Gastrocnemius medialis (tissue), 4 donors: ENCODE measurements around the gene CRIP1. TPM values are rescaled to one million over a fixed set of nuclear protein-coding genes. Genes with fewer than 3 reads are reported as not detected.

ENCODE experiments used
- ATAC-seq, 2 donors: fragments of 150-250 bp; one replicate each; pipeline ENCODE4 v1.9.1; 2016
- DNase-seq, 2 donors: peaks; one replicate each; pipeline ENCODE4 v3.0.0-alpha.2; 2019
- H3K27ac ChIP-seq, 4 donors: fragments of 200-600 bp; sonication (generic); 1 replicate in 1 of 4; 2 replicates in 3 of 4; pipeline ENCODE4 v1.5.1; 2016 to 2018; ENCODE audit warnings: mild to moderate bottlenecking in 2 of 4, moderate library complexity in 1 of 4
- H3K27me3 ChIP-seq, 3 donors: fragments of 200-600 bp; sonication (generic) in 2 of 3; 1 replicate in 1 of 3; 2 replicates in 2 of 3; pipeline versions ENCODE4 v1.5.1 to v1.6.0; 2016 to 2019; ENCODE audit warnings: mild to moderate bottlenecking in 1 of 3, moderate library complexity in 1 of 3
- H3K36me3 ChIP-seq, 2 donors: fragments of 200-600 bp; sonication (generic) in 1 of 2; one replicate each; pipeline ENCODE4 v1.5.1; 2017 to 2018
- H3K4me1 ChIP-seq, 2 donors: fragments of 200-600 bp; sonication (generic) in 1 of 2; one replicate each; pipeline ENCODE4 v1.5.1; 2016 to 2017; ENCODE audit warnings: mild to moderate bottlenecking in 2 of 2
- H3K4me3 ChIP-seq, 4 donors: fragments of 200-600 bp; sonication (generic) in 3 of 4; 1 replicate in 1 of 4; 2 replicates in 3 of 4; pipeline ENCODE4 v1.5.1; 2016 to 2019; ENCODE audit warnings: mild to moderate bottlenecking in 2 of 4
- H3K9me3 ChIP-seq, 3 donors: fragments of 200-600 bp; sonication (generic) in 2 of 3; 1 replicate in 1 of 3; 2 replicates in 2 of 3; pipeline ENCODE4 v1.5.1; 2016 to 2019
- POLR2A ChIP-seq, 2 donors: fragments of 450-650 bp; IDR thresholded peaks; one replicate each; pipeline ENCODE4 v1.6.1; 2017; ENCODE audit warnings: antibody characterized with exemption in 2 of 2, mild to moderate bottlenecking in 2 of 2, moderate library complexity in 2 of 2
- in situ Hi-C, 4 donors: fragments of 200-750 bp; cut with MboI; loops; one replicate each; pipeline versions ENCODE4 v1.15.0 to v1.8.0; 2017; ENCODE audit warnings: low sequenced_read_pairs in 4 of 4
- intact Hi-C: fragments of 100-400 bp; cut with DNase I; formaldehyde crosslinking; loops from one replicate; pipeline ENCODE4 v1.15.1; 2023; ENCODE audit warnings: low total_unique reads
- total RNA-seq, 4 donors: library from RNA; depleted of rRNA; stranded (reverse); fragments of >200 nt; gene quantifications; one replicate each; pipeline versions ENCODE4 v1.1.0 to v1.2.3, GENCODE V29; 2016
- TF ChIP-seq, protein P1 (sequence below), 5 experiments: fragments of 450-650 bp in 3 of 5; fragments of 200-600 bp in 2 of 5; sonication (generic) in 2 of 5; IDR thresholded peaks in 4 of 5; conservative IDR thresholded peaks in 1 of 5; 1 replicate in 4 of 5; 2 replicates in 1 of 5; pipeline ENCODE4 v1.5.1; 2016 to 2019; ENCODE audit warnings: antibody characterized with exemption in 5 of 5, mild to moderate bottlenecking in 3 of 5, moderate library complexity in 3 of 5

Gene CRIP1
- total RNA-seq, 4 donors from 2014 or later, result 2.6 to 7.6 (median 5.3) TPM

- in situ Hi-C loops, result loop anchor here in 1 of 4 donors (25.0 kb wide), 1 partner anchor 129 kb away; no protein-coding TSS in a partner anchor
- peak in 1 of 2 donors; percentile 2 for ATAC-seq
- H3K4me3 ChIP-seq, result peak overlapping the region; percentile 59 to 85 (median 71)
- intact Hi-C loops, result loop anchor here (1.0 to 10.0 kb wide), 4 partner anchors 17 to 327 kb away; partner anchors contain the start of genes CRIP2 and JAG2
- H3K4me1 ChIP-seq, result peaks cover 18 to 42% of the 10 kb centered on the region in 2 donors
- no peaks in the 10 kb centered on the region for H3K9me3 ChIP-seq
- H3K27me3 ChIP-seq, result no peaks in the 10 kb centered on the region
- H3K36me3 ChIP-seq, result no peaks in the 10 kb centered on the region
- DNase-seq, result peak; percentile 31 to 69
- peak overlapping the region; percentile 74 to 89 (median 80) for H3K27ac ChIP-seq
- TF ChIP-seq, protein P1, sequence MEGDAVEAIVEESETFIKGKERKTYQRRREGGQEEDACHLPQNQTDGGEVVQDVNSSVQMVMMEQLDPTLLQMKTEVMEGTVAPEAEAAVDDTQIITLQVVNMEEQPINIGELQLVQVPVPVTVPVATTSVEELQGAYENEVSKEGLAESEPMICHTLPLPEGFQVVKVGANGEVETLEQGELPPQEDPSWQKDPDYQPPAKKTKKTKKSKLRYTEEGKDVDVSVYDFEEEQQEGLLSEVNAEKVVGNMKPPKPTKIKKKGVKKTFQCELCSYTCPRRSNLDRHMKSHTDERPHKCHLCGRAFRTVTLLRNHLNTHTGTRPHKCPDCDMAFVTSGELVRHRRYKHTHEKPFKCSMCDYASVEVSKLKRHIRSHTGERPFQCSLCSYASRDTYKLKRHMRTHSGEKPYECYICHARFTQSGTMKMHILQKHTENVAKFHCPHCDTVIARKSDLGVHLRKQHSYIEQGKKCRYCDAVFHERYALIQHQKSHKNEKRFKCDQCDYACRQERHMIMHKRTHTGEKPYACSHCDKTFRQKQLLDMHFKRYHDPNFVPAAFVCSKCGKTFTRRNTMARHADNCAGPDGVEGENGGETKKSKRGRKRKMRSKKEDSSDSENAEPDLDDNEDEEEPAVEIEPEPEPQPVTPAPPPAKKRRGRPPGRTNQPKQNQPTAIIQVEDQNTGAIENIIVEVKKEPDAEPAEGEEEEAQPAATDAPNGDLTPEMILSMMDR (IDR thresholded peaks at IDR 0.05 in 4 of 5, conservative IDR thresholded peaks at IDR 0.05 in 1 of 5), result no peak
- peak in 1 of 2 donors; percentile 36 for TF ChIP-seq POLR2A (IDR thresholded peaks at IDR 0.05)
These were observed 4.8 kb downstream of the CRIP1 start for GRCh38 chr14:105491366-105491973.

DNA sequence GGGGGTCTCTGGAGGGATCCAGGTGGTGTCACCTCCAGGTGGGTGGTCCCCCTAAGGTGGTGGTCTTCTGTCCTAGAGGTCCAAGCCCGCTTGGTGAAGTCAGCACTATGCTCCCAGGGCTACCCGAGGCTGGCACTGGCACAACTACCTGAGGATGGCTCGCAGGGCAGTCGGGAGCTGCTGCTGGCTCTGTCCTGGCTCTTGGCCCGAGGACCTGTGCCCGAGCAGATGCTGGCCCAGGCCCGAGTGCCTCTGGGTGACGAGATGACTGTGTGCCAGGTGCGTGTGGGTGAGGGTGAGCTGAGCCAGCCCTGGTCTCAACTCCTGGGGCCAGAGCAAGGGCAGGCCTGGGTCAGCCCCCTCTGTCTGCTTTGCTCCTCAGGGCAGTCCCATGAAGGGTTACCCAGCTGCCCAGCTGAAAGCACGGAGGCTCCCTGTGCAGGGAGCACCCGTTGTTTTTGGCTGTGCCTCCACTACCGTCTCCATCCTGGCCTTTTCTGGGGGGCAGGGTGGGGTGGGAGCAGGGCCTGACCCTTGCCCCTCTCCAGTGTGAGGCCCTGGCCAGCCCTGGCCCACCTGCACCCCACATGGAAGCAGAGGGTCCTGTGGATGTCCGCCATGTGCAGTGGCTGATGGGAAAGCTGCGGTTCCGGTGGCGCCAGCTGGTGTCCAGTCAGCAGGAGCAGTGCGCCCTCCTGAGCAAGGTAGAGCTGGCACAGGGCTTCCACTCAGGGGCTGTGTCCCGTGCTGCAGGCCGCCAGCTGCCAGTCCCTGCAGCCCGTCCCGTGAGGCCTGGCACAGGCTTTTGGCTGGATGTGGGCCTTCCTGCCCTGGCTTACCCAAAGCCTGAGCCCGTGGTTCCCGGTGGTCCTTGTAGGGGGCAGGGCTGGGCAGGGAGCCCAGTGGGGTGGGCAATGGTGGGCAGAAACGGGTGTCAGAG lies 5.6 kb downstream of the CRIP1 start:
- ATAC-seq (no peak), DNase-seq (peak; percentile 9 to 41)
- in situ Hi-C loops, result loop anchor here in 1 of 4 donors (25.0 kb wide), 1 partner anchor 130 kb away; no protein-coding TSS in a partner anchor
- no peak for TF ChIP-seq POLR2A (IDR thresholded peaks at IDR 0.05)
- TF ChIP-seq, protein P1 (IDR thresholded peaks at IDR 0.05 in 4 of 5, conservative IDR thresholded peaks at IDR 0.05 in 1 of 5), result no peak
- Histone ChIP-seq H3K4me3 (peak overlapping the region in 1 of 4 donors; percentile 85), H3K9me3 (no peaks in the 10 kb centered on the region), H3K36me3 (no peaks in the 10 kb centered on the region), H3K27ac (peak overlapping the region in 3 of 4 donors; percentile 77 to 89 (median 84)), H3K4me1 (peaks cover 16 to 44% of the 10 kb centered on the region in 2 donors), H3K27me3 (no peaks in the 10 kb centered on the region)
- intact Hi-C loops, result loop anchor here (10.0 kb wide), 1 partner anchor 328 kb away; the partner anchor contains the start of gene JAG2

- in situ Hi-C loops, result loop anchor here in 1 of 4 donors (25.0 kb wide), 1 partner anchor 131 kb away; no protein-coding TSS in a partner anchor
- H3K9me3 ChIP-seq, result no peaks in the 10 kb centered on the region
- ATAC-seq, result no peak
- H3K4me3 ChIP-seq, result no peak overlapping the region
- peak; percentile 4 to 13 for DNase-seq
- H3K27ac ChIP-seq, result no peak overlapping the region
- no peaks in the 10 kb centered on the region for H3K36me3 ChIP-seq
- H3K4me1 ChIP-seq, result peaks cover 16 to 40% of the 10 kb centered on the region in 2 donors
- H3K27me3 ChIP-seq, result no peaks in the 10 kb centered on the region
- intact Hi-C loops, result loop anchor here (10.0 kb wide), 1 partner anchor 328 kb away; the partner anchor contains the start of gene JAG2
- TF ChIP-seq, protein P1 (IDR thresholded peaks at IDR 0.05 in 4 of 5, conservative IDR thresholded peaks at IDR 0.05 in 1 of 5), result no peak
- no peak for TF ChIP-seq POLR2A (IDR thresholded peaks at IDR 0.05)
These were observed 6.5 kb downstream of the CRIP1 start for GRCh38 chr14:105492971-105493871.
